Measurements from ENCODE around the gene DDRGK1.
A peak's percentile ranks its signal among the peaks of the same experiment; 100 is the strongest.
"Not testable (repeated sequence)": the region's sequence is repeated elsewhere in the genome, so short reads cannot be mapped to it uniquely, and the experiment has no call there.

The DDRGK1 gene

GRCh38 chr20:3161316-3162079 is 43.0 kb downstream of the DDRGK1 start:
- no peak for DNase-seq (ENCODE audit: low read depth)
- in situ Hi-C loops (cut with HindIII; ENCODE audit: low sequenced_read_pairs): no loop called here
- no peak for TF ChIP-seq CTCF (IDR thresholded peaks at IDR 0.05; ENCODE audit: low read depth, low read length, missing control alignments)
- H3K4me3 ChIP-seq (ENCODE audit: low read depth, low read length): no peak overlapping the region

GRCh38 chr20:3160418-3160817 is 44.1 kb downstream of the DDRGK1 start:
- peak overlapping the region; percentile 80 for H3K4me3 ChIP-seq (ENCODE audit: low read depth, low read length)
- DNase-seq (ENCODE audit: low read depth): no peak
- TF ChIP-seq CTCF (IDR thresholded peaks at IDR 0.05; ENCODE audit: low read depth, low read length, missing control alignments): no peak
- in situ Hi-C loops (cut with HindIII; ENCODE audit: low sequenced_read_pairs): no loop called here

GRCh38 chr20:3158968-3159431 is 45.5 kb downstream of the DDRGK1 start:
- TF ChIP-seq CTCF (IDR thresholded peaks at IDR 0.05; ENCODE audit: low read depth, low read length, missing control alignments): no peak
- in situ Hi-C loops (cut with HindIII; ENCODE audit: low sequenced_read_pairs): no loop called here
- DNase-seq (ENCODE audit: low read depth): no peak

GRCh38 chr20:3157817-3158216 is 46.7 kb downstream of the DDRGK1 start:
- in situ Hi-C loops (cut with HindIII; ENCODE audit: low sequenced_read_pairs): no loop called here
- no peak for DNase-seq (ENCODE audit: low read depth)
- no peak overlapping the region for H3K4me3 ChIP-seq (ENCODE audit: low read depth, low read length)
- no peak for TF ChIP-seq CTCF (IDR thresholded peaks at IDR 0.05; ENCODE audit: low read depth, low read length, missing control alignments)

More at GRCh38 chr20:3158968-3159431, 45.5 kb downstream of the DDRGK1 start:
- peak overlapping the region; percentile 80 for H3K4me3 ChIP-seq (ENCODE audit: low read depth, low read length)

- in situ Hi-C loops (cut with HindIII; ENCODE audit: low sequenced_read_pairs): no loop called here
- no peak for DNase-seq (ENCODE audit: low read depth)
- H3K4me3 ChIP-seq (ENCODE audit: low read depth, low read length): no peak overlapping the region
- no peak for TF ChIP-seq CTCF (IDR thresholded peaks at IDR 0.05; ENCODE audit: low read depth, low read length, missing control alignments)
Observed at GRCh38 chr20:3156811-3157619, 47.5 kb downstream of the DDRGK1 start.

GRCh38 chr20:3152057-3152644 is 52.3 kb downstream of the DDRGK1 start:
- in situ Hi-C loops (cut with HindIII; ENCODE audit: low sequenced_read_pairs); H3K4me3 ChIP-seq (ENCODE audit: low read depth, low read length); DNase-seq (ENCODE audit: low read depth): not testable (repeated sequence)

Data from astrocyte of the cerebellum (primary cell).